Smooth muscle cell (in vitro differentiated cells): ENCODE measurements around the gene AKAP7. TPM values are rescaled to one million over a fixed set of nuclear protein-coding genes. Genes with fewer than 3 reads are reported as not detected.

ENCODE experiments used
- DNase-seq: peaks from one replicate; lab custom pipeline; 2025; ENCODE audit not compliant: unreplicated experiment; lab: John Stamatoyannopoulos, UW
- H2AFZ ChIP-seq: fragments of 200-600 bp; sonication (generic); 2 replicates; pipeline ENCODE4 v1.6.0; 2016; ENCODE audit warnings: antibody characterized with exemption, low read depth, mild to moderate bottlenecking
- H3F3A ChIP-seq: fragments of 200-600 bp; sonication (generic); 2 replicates; pipeline ENCODE4 v1.6.0; 2017; ENCODE audit warnings: antibody characterized with exemption, low read depth
- H3K27ac ChIP-seq: fragments of 200-600 bp; sonication (generic); 2 replicates; pipeline ENCODE4 v1.5.1; 2016; ENCODE audit warnings: low read depth, mild to moderate bottlenecking
- H3K27me3 ChIP-seq: fragments of 200-600 bp; sonication (generic); 2 replicates; pipeline ENCODE4 v1.6.1; 2016; ENCODE audit warnings: low read depth, mild to moderate bottlenecking
- H3K36me3 ChIP-seq: fragments of 200-600 bp; sonication (generic); 2 replicates; pipeline ENCODE4 v1.5.1; 2016; ENCODE audit warnings: low read depth
- H3K4me1 ChIP-seq: fragments of 200-600 bp; sonication (generic); 2 replicates; pipeline ENCODE4 v1.5.1; 2016; ENCODE audit warnings: low read depth
- H3K4me2 ChIP-seq: fragments of 200-600 bp; sonication (generic); 2 replicates; pipeline ENCODE4 v1.6.0; 2016; ENCODE audit warnings: mild to moderate bottlenecking
- H3K4me3 ChIP-seq: fragments of 200-600 bp; sonication (generic); 2 replicates; pipeline ENCODE4 v1.5.1; 2016; ENCODE audit warnings: mild to moderate bottlenecking
- H3K79me2 ChIP-seq: fragments of 200-600 bp; sonication (generic); 2 replicates; pipeline ENCODE4 v1.6.0; 2016; ENCODE audit warnings: low read depth, mild to moderate bottlenecking
- H3K9ac ChIP-seq: fragments of 200-600 bp; sonication (generic); 2 replicates; pipeline ENCODE4 v1.6.0; 2016; ENCODE audit warnings: low read depth
- H3K9me3 ChIP-seq: fragments of 200-600 bp; sonication (generic); replicated peaks from 2 replicates; pipeline ENCODE4 v1.5.1; 2016; ENCODE audit warnings: low read depth
- H4K20me1 ChIP-seq: fragments of 200-600 bp; sonication (generic); 2 replicates; pipeline ENCODE4 v1.6.0; 2016; ENCODE audit warnings: low read depth
- WGBS: methylation state at CpG from one replicate; pipeline ENCODE4 v1.1.7; 2016; ENCODE audit warnings: low lambda C conversion rate; 5-methylcytosine and 5-hydroxymethylcytosine counted together
- polyA plus RNA-seq: library from polyadenylated mRNA; unstranded; fragments of >200 nt; fragmentation: Nextera tagmentation; extraction: Ambion mirVana; gene quantifications from 2 replicates; pipeline ENCODE4 v1.2.1, GENCODE V29; 2016
- total RNA-seq: library from RNA; depleted of rRNA; stranded (reverse); fragments of >200 nt; gene quantifications from 2 replicates; pipeline ENCODE4 v1.2.3, GENCODE V29; 2014
- TF ChIP-seq, protein P1 (sequence below): fragments of 200-600 bp; sonication (generic); IDR thresholded peaks from 2 replicates; pipeline ENCODE4 v1.5.1; 2017; ENCODE audit warnings: borderline replicate concordance, mild to moderate bottlenecking, antibody characterized with exemption; ENCODE audit not compliant: insufficient read depth, poor library complexity, severe bottlenecking

The AKAP7 gene
- total and polyA plus RNA-seq, 2 experiments from 2014 or later, result 2.0 to 6.5 TPM

DNA sequence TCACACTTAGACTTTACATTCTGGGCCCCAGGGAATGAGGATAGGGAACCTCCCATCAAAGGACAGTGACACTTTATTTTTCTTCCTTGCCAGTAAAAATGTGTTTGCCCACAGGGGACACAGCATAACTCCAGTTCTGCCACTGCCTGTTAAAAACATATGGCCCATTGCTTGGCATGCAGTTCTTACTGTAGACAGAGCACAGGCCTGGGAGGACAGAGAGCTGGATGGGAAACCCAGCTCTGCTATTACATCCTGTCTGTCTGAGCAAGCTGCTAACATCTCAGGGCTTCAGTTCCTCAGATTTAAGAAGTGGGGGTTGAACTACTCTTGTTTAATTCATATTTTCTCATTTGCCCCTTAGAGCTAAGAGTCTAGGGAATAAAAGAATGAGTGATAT lies 120.2 kb downstream of the AKAP7 start:
- H3K4me3 ChIP-seq, result no peak overlapping the region
- DNase-seq, result no peak
- no peaks in the 10 kb centered on the region for H3K79me2 ChIP-seq
- no peak overlapping the region for H3K4me2 ChIP-seq
- peaks cover 8% of the 10 kb centered on the region for H3K4me1 ChIP-seq
- TF ChIP-seq, protein P1, sequence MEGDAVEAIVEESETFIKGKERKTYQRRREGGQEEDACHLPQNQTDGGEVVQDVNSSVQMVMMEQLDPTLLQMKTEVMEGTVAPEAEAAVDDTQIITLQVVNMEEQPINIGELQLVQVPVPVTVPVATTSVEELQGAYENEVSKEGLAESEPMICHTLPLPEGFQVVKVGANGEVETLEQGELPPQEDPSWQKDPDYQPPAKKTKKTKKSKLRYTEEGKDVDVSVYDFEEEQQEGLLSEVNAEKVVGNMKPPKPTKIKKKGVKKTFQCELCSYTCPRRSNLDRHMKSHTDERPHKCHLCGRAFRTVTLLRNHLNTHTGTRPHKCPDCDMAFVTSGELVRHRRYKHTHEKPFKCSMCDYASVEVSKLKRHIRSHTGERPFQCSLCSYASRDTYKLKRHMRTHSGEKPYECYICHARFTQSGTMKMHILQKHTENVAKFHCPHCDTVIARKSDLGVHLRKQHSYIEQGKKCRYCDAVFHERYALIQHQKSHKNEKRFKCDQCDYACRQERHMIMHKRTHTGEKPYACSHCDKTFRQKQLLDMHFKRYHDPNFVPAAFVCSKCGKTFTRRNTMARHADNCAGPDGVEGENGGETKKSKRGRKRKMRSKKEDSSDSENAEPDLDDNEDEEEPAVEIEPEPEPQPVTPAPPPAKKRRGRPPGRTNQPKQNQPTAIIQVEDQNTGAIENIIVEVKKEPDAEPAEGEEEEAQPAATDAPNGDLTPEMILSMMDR, result no peak
- no peaks in the 10 kb centered on the region for H3F3A ChIP-seq
- no peak overlapping the region for H3K27ac ChIP-seq
- no peaks in the 10 kb centered on the region for H3K9me3 ChIP-seq
- H4K20me1 ChIP-seq, result no peaks in the 10 kb centered on the region
- no peaks in the 10 kb centered on the region for H3K27me3 ChIP-seq
- H3K36me3 ChIP-seq, result no peaks in the 10 kb centered on the region
- H2AFZ ChIP-seq, result no peak overlapping the region
- no peak overlapping the region for H3K9ac ChIP-seq

DNA sequence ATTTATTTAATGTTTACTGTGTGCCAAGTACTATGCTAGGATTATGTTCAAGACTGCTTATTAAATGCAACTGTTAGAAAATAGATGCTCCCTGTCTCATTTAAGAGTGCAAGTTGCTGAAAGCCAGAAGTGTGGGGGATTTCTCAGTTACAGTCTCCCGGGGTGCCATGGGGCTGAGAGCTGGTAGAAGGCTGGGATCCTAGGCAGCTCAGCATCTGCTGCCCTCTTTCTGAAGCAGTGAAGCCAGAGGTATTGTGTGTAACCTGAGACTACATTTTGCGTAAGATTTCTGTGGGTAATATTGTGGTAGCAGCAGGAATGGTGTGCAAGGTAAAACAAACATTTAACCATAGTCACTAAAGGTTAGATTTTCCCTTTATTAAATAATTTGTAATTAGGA lies 120.6 kb downstream of the AKAP7 start:
- Histone ChIP-seq H3K27me3 (no peaks in the 10 kb centered on the region), H3F3A (no peaks in the 10 kb centered on the region), H3K9me3 (no peaks in the 10 kb centered on the region), H3K4me2 (no peak overlapping the region), H3K4me1 (peaks cover 3% of the 10 kb centered on the region), H3K4me3 (no peak overlapping the region), H3K79me2 (no peaks in the 10 kb centered on the region), H4K20me1 (no peaks in the 10 kb centered on the region), H3K27ac (no peak overlapping the region), H3K36me3 (no peaks in the 10 kb centered on the region), H2AFZ (no peak overlapping the region), H3K9ac (no peak overlapping the region)
- TF ChIP-seq, protein P1, result no peak
- whole genome bisulfite sequencing, result 81% methylated on average over 2 of the region's 2 CpGs
- DNase-seq, result no peak

DNA sequence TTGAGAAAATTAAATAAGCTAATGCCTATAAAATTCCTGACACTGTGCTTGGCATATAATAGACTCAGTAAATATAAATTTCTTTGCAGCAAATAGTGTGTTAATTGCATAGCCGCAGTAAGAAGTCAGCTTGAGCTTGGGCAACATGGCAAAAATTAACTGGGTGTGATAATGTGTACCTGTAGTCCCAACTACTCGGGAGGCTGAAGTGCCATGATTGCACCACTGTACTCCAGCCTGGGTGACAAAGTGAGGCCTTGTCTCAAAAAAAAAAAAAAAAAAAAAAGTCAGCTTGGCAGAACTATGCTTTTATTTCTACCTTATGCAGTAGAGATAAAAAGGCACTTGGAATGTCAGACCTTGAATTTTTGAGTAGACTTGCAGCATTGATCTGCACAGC lies 121.8 kb downstream of the AKAP7 start:
- Histone ChIP-seq H2AFZ (no peak overlapping the region), H3K4me3 (no peak overlapping the region), H3K27ac (no peak overlapping the region), H3K27me3 (no peaks in the 10 kb centered on the region), H4K20me1 (no peaks in the 10 kb centered on the region), H3K4me2 (no peak overlapping the region), H3K79me2 (no peaks in the 10 kb centered on the region), H3K4me1 (no peaks in the 10 kb centered on the region), H3K36me3 (no peaks in the 10 kb centered on the region), H3F3A (no peaks in the 10 kb centered on the region), H3K9me3 (no peaks in the 10 kb centered on the region), H3K9ac (no peak overlapping the region)
- DNase-seq, result no peak
- WGBS, result 89% methylated on average over 2 of the region's 2 CpGs
- TF ChIP-seq, protein P1, result no peak

DNA sequence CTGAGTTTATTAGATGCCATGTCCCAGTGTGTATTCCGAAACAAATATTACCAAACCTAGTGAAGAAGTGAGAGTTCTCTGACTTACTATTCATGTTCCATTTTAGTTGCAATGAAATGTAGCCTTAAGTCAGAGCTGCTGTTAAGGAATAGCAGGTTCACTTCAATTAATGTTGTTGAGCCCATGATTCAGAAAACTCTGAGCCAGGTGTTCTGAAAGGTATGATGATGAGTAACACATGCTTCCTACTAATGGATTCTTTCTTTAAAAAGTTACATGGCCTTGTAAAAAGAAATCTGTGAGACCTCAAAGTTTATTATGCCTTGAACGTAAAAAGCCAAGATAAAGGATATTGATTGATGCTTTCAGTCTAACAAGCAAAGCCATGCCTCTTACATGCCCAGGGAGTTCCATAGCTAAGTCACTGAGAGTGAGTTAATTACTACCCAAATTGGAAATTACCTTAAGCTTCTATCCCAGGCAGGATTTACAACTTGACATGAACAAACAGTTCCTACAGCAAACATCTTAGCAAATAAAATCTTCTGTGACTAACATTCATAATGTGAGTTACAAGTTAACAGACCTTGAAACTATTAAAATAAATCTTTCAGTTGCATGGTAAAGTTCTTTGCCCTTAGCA lies 122.9 kb downstream of the AKAP7 start:
- Histone ChIP-seq H3K9me3 (no peaks in the 10 kb centered on the region), H3K27me3 (no peaks in the 10 kb centered on the region), H3K79me2 (no peaks in the 10 kb centered on the region), H3K4me3 (no peak overlapping the region), H3F3A (no peaks in the 10 kb centered on the region), H3K4me2 (no peak overlapping the region), H4K20me1 (no peaks in the 10 kb centered on the region), H3K36me3 (no peaks in the 10 kb centered on the region), H3K27ac (peak overlapping the region; percentile 68), H3K4me1 (no peaks in the 10 kb centered on the region), H2AFZ (no peak overlapping the region), H3K9ac (no peak overlapping the region)
- TF ChIP-seq, protein P1, result no peak
- no peak for DNase-seq
- WGBS, result 62% methylated on average over 2 of the region's 2 CpGs
